ENCODE results near the gene TEX2. TPM values are rescaled to one million over a fixed set of nuclear protein-coding genes. Genes with fewer than 3 reads are reported as not detected.

Gene TEX2
- polyA plus RNA-seq, 3 donors, result 6.5 to 8.7 (median 7.8) TPM

DNA sequence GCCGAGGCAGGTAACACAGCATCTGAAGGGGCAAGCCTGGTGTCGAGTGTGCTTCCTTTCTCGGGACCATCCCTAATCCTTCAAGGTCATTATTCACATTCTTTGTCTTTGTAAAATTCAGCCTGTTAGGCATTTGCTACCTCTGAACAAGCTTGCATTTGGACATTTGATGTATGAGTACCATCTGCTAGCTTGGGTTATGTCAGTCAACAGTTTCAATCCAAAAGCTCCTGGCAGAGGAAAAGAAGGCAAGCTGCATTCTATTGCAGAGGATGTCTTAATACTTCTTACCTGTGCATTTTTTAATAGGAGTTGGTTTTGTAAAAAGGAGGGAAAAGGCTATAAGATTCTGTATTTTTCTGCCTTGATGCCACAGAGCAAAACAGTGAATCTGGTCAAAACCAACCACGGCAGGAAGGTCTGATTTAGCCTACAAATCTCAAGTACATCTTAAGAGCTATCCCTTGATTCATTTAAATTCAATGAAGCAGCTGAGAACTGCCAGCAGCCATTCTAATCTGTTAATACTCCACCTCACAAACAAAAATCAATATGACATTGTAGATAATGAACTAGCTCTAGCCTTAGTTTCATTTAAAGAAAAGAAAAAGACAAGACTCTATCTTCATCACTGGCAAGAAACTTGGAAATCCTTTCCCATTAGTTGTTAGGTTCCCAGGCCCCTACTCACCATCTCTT, 39.0 kb downstream of the TEX2 start:
- Histone ChIP-seq H3K27ac (ENCODE audit: low read depth in 1 of 2, low read length in 2 of 2) (no peak overlapping the region), H3K36me3 (replicated peaks in 1 of 2; ENCODE audit: control insufficient read depth in 1 of 2, insufficient read depth in 2 of 2, low read length in 2 of 2) (no peaks in the 10 kb centered on the region), H3K4me3 (replicated peaks in 1 of 3; ENCODE audit: low read depth in 2 of 3, low read length in 3 of 3) (no peak overlapping the region), H3K4me1 (ENCODE audit: control insufficient read depth in 1 of 2, insufficient read depth in 2 of 2, low read length in 2 of 2) (peaks cover 0 to 10% of the 10 kb centered on the region in 2 donors), H3K9me3 (replicated peaks in 1 of 2; ENCODE audit: control insufficient read depth in 1 of 2, insufficient read depth in 1 of 2, low read length in 2 of 2) (no peaks in the 10 kb centered on the region), H4K20me1 (ENCODE audit: insufficient read depth, low read length) (no peaks in the 10 kb centered on the region), H3K9ac (ENCODE audit: insufficient read depth, low read length, poor library complexity, severe bottlenecking) (no peak overlapping the region), H3K4me2 (replicated peaks; ENCODE audit: extremely low read depth, low read length, poor library complexity, severe bottlenecking) (no peak overlapping the region), H3K79me2 (ENCODE audit: insufficient read depth, low read length) (peaks cover 96% of the 10 kb centered on the region), H3K27me3 (ENCODE audit: control insufficient read depth in 2 of 2, insufficient read depth in 2 of 2, low read length in 2 of 2) (no peaks in the 10 kb centered on the region), H2AFZ (ENCODE audit: insufficient read depth, low read depth, low read length, poor library complexity, severe bottlenecking) (no peak overlapping the region)
- peaks cover 0 to 1% (median 0%) of the 10 kb centered on the region in 3 donors for H3K27me3 Mint-ChIP-seq (ENCODE audit: low read depth in 3 of 3)
- peaks cover 23% of the 10 kb centered on the region for H3K4me1 Mint-ChIP-seq
- no peak overlapping the region for H3K4me3 Mint-ChIP-seq
- TF ChIP-seq, protein P1, sequence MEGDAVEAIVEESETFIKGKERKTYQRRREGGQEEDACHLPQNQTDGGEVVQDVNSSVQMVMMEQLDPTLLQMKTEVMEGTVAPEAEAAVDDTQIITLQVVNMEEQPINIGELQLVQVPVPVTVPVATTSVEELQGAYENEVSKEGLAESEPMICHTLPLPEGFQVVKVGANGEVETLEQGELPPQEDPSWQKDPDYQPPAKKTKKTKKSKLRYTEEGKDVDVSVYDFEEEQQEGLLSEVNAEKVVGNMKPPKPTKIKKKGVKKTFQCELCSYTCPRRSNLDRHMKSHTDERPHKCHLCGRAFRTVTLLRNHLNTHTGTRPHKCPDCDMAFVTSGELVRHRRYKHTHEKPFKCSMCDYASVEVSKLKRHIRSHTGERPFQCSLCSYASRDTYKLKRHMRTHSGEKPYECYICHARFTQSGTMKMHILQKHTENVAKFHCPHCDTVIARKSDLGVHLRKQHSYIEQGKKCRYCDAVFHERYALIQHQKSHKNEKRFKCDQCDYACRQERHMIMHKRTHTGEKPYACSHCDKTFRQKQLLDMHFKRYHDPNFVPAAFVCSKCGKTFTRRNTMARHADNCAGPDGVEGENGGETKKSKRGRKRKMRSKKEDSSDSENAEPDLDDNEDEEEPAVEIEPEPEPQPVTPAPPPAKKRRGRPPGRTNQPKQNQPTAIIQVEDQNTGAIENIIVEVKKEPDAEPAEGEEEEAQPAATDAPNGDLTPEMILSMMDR (IDR thresholded peaks at IDR 0.05), result no peak
- H3K27ac Mint-ChIP-seq, result peak overlapping the region in 2 of 7 donors; percentile 37 to 52
- H3K36me3 Mint-ChIP-seq, result peaks cover 6 to 9% of the 10 kb centered on the region in 2 donors
- WGBS (ENCODE audit: insufficient coverage), result 100% methylated on average over 2 of the region's 4 CpGs
- no peak for DNase-seq
- H3K9me3 Mint-ChIP-seq, result peaks cover 0 to 2% (median 0%) of the 10 kb centered on the region in 7 donors
- intact Hi-C loops (cut with micrococcal nuclease), result no loop called here

DNA sequence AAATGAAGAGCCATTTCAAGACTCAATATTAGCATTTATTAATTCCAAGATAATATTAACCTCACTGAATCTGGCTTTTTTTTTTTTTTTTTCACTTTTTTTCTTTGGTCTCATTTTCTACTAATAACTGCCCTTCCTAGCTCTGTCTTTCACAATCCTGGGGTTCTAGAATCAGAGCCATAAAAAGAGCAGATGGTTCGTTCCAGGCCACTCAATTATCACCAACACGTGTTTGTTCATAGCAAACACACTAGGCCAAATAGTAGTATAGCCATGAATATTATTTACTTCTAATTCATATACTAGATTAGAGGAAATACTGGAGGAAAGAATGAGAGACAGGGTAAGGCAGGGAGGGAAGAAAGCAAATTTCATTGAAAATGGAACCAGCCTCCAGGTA, 39.8 kb downstream of the TEX2 start:
- Mint-ChIP-seq H3K27ac (no peak overlapping the region), H3K4me1 (peaks cover 31% of the 10 kb centered on the region), H3K36me3 (peaks cover 6 to 7% of the 10 kb centered on the region in 2 donors), H3K27me3 (ENCODE audit: low read depth in 3 of 3) (peaks cover 0 to 4% (median 0%) of the 10 kb centered on the region in 3 donors), H3K9me3 (peaks cover 0 to 2% (median 0%) of the 10 kb centered on the region in 7 donors), H3K4me3 (no peak overlapping the region)
- TF ChIP-seq, protein P1 (IDR thresholded peaks at IDR 0.05), result no peak
- no peak overlapping the region for H3K27ac ChIP-seq (ENCODE audit: low read depth in 1 of 2, low read length in 2 of 2)
- no peaks in the 10 kb centered on the region for H4K20me1 ChIP-seq (ENCODE audit: insufficient read depth, low read length)
- intact Hi-C loops (cut with micrococcal nuclease), result no loop called here
- H3K27me3 ChIP-seq (ENCODE audit: control insufficient read depth in 2 of 2, insufficient read depth in 2 of 2, low read length in 2 of 2), result no peaks in the 10 kb centered on the region
- no peak overlapping the region for H2AFZ ChIP-seq (ENCODE audit: insufficient read depth, low read depth, low read length, poor library complexity, severe bottlenecking)
- H3K4me1 ChIP-seq (ENCODE audit: control insufficient read depth in 1 of 2, insufficient read depth in 2 of 2, low read length in 2 of 2), result peaks cover 5 to 18% of the 10 kb centered on the region in 2 donors
- peaks cover 95% of the 10 kb centered on the region for H3K79me2 ChIP-seq (ENCODE audit: insufficient read depth, low read length)
- no peak overlapping the region for H3K4me2 ChIP-seq (replicated peaks; ENCODE audit: extremely low read depth, low read length, poor library complexity, severe bottlenecking)
- H3K4me3 ChIP-seq (replicated peaks in 1 of 3; ENCODE audit: low read depth in 2 of 3, low read length in 3 of 3), result no peak overlapping the region
- H3K9me3 ChIP-seq (replicated peaks in 1 of 2; ENCODE audit: control insufficient read depth in 1 of 2, insufficient read depth in 1 of 2, low read length in 2 of 2), result no peaks in the 10 kb centered on the region
- H3K9ac ChIP-seq (ENCODE audit: insufficient read depth, low read length, poor library complexity, severe bottlenecking), result no peak overlapping the region
- no peak for DNase-seq
- WGBS (ENCODE audit: insufficient coverage), result no CpG with 5 or more reads among the region's 2 CpGs
- no peaks in the 10 kb centered on the region for H3K36me3 ChIP-seq (replicated peaks in 1 of 2; ENCODE audit: control insufficient read depth in 1 of 2, insufficient read depth in 2 of 2, low read length in 2 of 2)

All from CD14-positive monocyte (primary cell).